H1 (cell line): Measurements from ENCODE around the gene PRSS3. TPM values are rescaled to one million over a fixed set of nuclear protein-coding genes. Genes with fewer than 3 reads are reported as not detected.
"Not testable (repeated sequence)": the region's sequence is repeated elsewhere in the genome, so short reads cannot be mapped to it uniquely, and the experiment has no call there.

Experiments
- CTCF ChIA-PET: fragments of 300-600 bp; sonication (Branson Sonifier 250); formaldehyde crosslinking; loops from one replicate; lab custom pipeline; 2021; ENCODE audit not compliant: partially characterized antibody; lab: Charles Lee
- POLR2A ChIA-PET: fragments of 300-600 bp; sonication (Branson Sonifier 250); formaldehyde crosslinking; loops from one replicate; lab custom pipeline; 2021; ENCODE audit warnings: inconsistent platforms; ENCODE audit not compliant: partially characterized antibody; lab: Charles Lee
- DNase-seq, 2 experiments: peaks; one replicate each; pipeline versions ENCODE4 v3.0.0 to v3.0.0-alpha.2; 2010 to 2022; ENCODE audit warnings: low spot score in 2 of 2, low read depth in 1 of 2, mixed read lengths in 1 of 2
- FAIRE-seq: peaks from 2 replicates; lab custom pipeline; 2011; peaks lifted over from hg19 to GRCh38; lab: Jason Lieb, UNC
- H2AFZ ChIP-seq: 2 replicates; pipeline ENCODE4 v1.8.1; 2012; ENCODE audit warnings: low read length, inconsistent platforms
- H2AK5ac ChIP-seq: 2 replicates; pipeline ENCODE4 v1.6.1; 2013; ENCODE audit warnings: low read depth, low read length
- H2BK120ac ChIP-seq: replicated peaks from 2 replicates; pipeline ENCODE3; 2013; ENCODE audit warnings: low read depth, low read length, inconsistent platforms
- H2BK12ac ChIP-seq: 2 replicates; pipeline ENCODE4 v1.6.1; 2013; ENCODE audit warnings: low read depth, low read length
- H2BK15ac ChIP-seq: 2 replicates; pipeline ENCODE4 v1.6.1; 2013; ENCODE audit warnings: low read length
- H2BK20ac ChIP-seq: 2 replicates; pipeline ENCODE4 v1.6.1; 2013; ENCODE audit warnings: low read length
- H2BK5ac ChIP-seq: 2 replicates; pipeline ENCODE4 v1.6.1; 2013; ENCODE audit warnings: low read depth, low read length
- H3K14ac ChIP-seq: 2 replicates; pipeline ENCODE4 v1.6.1; 2013; ENCODE audit warnings: inconsistent platforms; ENCODE audit not compliant: insufficient read length
- H3K18ac ChIP-seq: 2 replicates; pipeline ENCODE4 v1.6.1; 2013; ENCODE audit warnings: low read length; ENCODE audit errors: extremely low read depth
- H3K23ac ChIP-seq: 2 replicates; pipeline ENCODE4 v1.6.1; 2013; ENCODE audit warnings: inconsistent platforms; ENCODE audit not compliant: insufficient read length
- H3K23me2 ChIP-seq: 2 replicates; pipeline ENCODE4 v1.6.1; 2013; ENCODE audit warnings: low read depth, low read length
- H3K27ac ChIP-seq: 2 replicates; pipeline ENCODE4 v1.6.1; 2011; ENCODE audit warnings: low read depth, low read length, inconsistent platforms
- H3K27me3 ChIP-seq, 4 experiments: replicated peaks in 1 of 4; 1 replicate in 1 of 4; 2 replicates in 3 of 4; pipeline versions ENCODE4 v1.6.1 to v1.8.1; 2011 to 2013; ENCODE audit warnings: low read length in 3 of 4, mild to moderate bottlenecking in 3 of 4, inconsistent platforms in 2 of 4, mixed read lengths in 2 of 4, moderate library complexity in 1 of 4; ENCODE audit not compliant: control insufficient read depth in 3 of 4, insufficient read depth in 3 of 4; ENCODE audit errors: extremely low read depth in 1 of 4
- H3K36me3 ChIP-seq, 4 experiments: 2 replicates each; pipeline versions ENCODE4 v1.6.1 to v1.8.1; 2011 to 2013; ENCODE audit warnings: mild to moderate bottlenecking in 4 of 4, low read length in 3 of 4, moderate library complexity in 2 of 4, control low read depth in 1 of 4, inconsistent platforms in 1 of 4; ENCODE audit not compliant: insufficient read depth in 4 of 4, control insufficient read depth in 2 of 4
- H3K4ac ChIP-seq: replicated peaks from 2 replicates; pipeline ENCODE3; 2013; ENCODE audit warnings: low read length, low read depth, mixed read lengths, inconsistent platforms; ENCODE audit not compliant: insufficient read length
- H3K4me1 ChIP-seq, 4 experiments: replicated peaks in 1 of 4; 1 replicate in 1 of 4; 2 replicates in 3 of 4; pipeline versions ENCODE4 v1.6.1 to v1.8.1; 2011 to 2013; ENCODE audit warnings: low read length in 3 of 4, inconsistent platforms in 2 of 4, mixed read lengths in 1 of 4; ENCODE audit not compliant: insufficient read depth in 4 of 4, control insufficient read depth in 3 of 4
- H3K4me2 ChIP-seq, 2 experiments: 2 replicates each; pipeline versions ENCODE4 v1.6.1 to v1.8.1; 2011 to 2013; ENCODE audit warnings: low read depth in 2 of 2, low read length in 2 of 2, control low read depth in 1 of 2, inconsistent platforms in 1 of 2, mild to moderate bottlenecking in 1 of 2; ENCODE audit not compliant: insufficient read depth in 1 of 2
- H3K4me3 ChIP-seq, 4 experiments: fragments of 200-600, 300-600 bp in 1 of 4; sonication (generic), shearing (Covaris generic), sonication (Bioruptor Twin) in 1 of 4; 2 replicates each; pipeline versions ENCODE4 v1.5.1 to v1.8.1; 2011 to 2016; ENCODE audit warnings: low read length in 4 of 4, low read depth in 3 of 4, control low read depth in 2 of 4, inconsistent platforms in 2 of 4, mild to moderate bottlenecking in 2 of 4, mixed read lengths in 1 of 4, moderate library complexity in 1 of 4; ENCODE audit not compliant: insufficient read depth in 2 of 4; ENCODE audit errors: extremely low read depth in 1 of 4
- H3K56ac ChIP-seq: replicated peaks from 2 replicates; pipeline ENCODE3; 2013; ENCODE audit warnings: low read depth, mild to moderate bottlenecking, mixed read lengths, low read length, inconsistent platforms; ENCODE audit not compliant: insufficient read length
- H3K79me1 ChIP-seq: 2 replicates; pipeline ENCODE4 v1.6.1; 2013; ENCODE audit warnings: low read depth, low read length, control low read depth
- H3K79me2 ChIP-seq, 2 experiments: 2 replicates each; pipeline versions ENCODE4 v1.6.1 to v1.8.1; 2012 to 2013; ENCODE audit warnings: low read length in 2 of 2, mild to moderate bottlenecking in 2 of 2, inconsistent platforms in 1 of 2; ENCODE audit not compliant: insufficient read depth in 2 of 2, control insufficient read depth in 1 of 2
- H3K9ac ChIP-seq, 4 experiments: replicated peaks in 1 of 4; 1 replicate in 1 of 4; 2 replicates in 3 of 4; pipeline versions ENCODE4 v1.6.1 to v1.8.1; 2011 to 2013; ENCODE audit warnings: low read depth in 3 of 4, low read length in 3 of 4, control low read depth in 2 of 4, mild to moderate bottlenecking in 2 of 4, moderate library complexity in 2 of 4, inconsistent platforms in 1 of 4; ENCODE audit errors: extremely low read depth in 1 of 4
- H3K9me3 ChIP-seq, 2 experiments: 2 replicates each; pipeline versions ENCODE4 v1.6.1 to v1.8.1; 2012 to 2013; ENCODE audit warnings: mild to moderate bottlenecking in 2 of 2, moderate library complexity in 2 of 2, control low read depth in 1 of 2, inconsistent platforms in 1 of 2, low read depth in 1 of 2, low read length in 1 of 2, mixed read lengths in 1 of 2; ENCODE audit not compliant: insufficient read depth in 2 of 2
- H4K20me1 ChIP-seq, 2 experiments: replicated peaks in 1 of 2; 2 replicates each; pipeline versions ENCODE3 to v1.8.1; 2011 to 2013; ENCODE audit warnings: inconsistent platforms in 2 of 2, low read length in 2 of 2, mild to moderate bottlenecking in 1 of 2; ENCODE audit not compliant: insufficient read depth in 2 of 2, control insufficient read depth in 1 of 2
- H4K5ac ChIP-seq: 2 replicates; pipeline ENCODE4 v1.6.1; 2013; ENCODE audit warnings: low read length, low read depth, mixed read lengths, inconsistent platforms; ENCODE audit not compliant: insufficient read length
- H4K8ac ChIP-seq: 2 replicates; pipeline ENCODE4 v1.8.0; 2013; ENCODE audit warnings: mild to moderate bottlenecking, moderate library complexity, low read length, inconsistent platforms; ENCODE audit not compliant: insufficient read depth; ENCODE audit errors: extremely low read depth
- H4K91ac ChIP-seq: replicated peaks from 2 replicates; pipeline ENCODE3; 2013; ENCODE audit warnings: low read length, mixed read lengths, inconsistent platforms; ENCODE audit not compliant: insufficient read length
- CHD1 ChIP-seq: IDR thresholded peaks from 2 replicates; pipeline ENCODE4 v1.6.1; 2012; ENCODE audit warnings: low read depth, low read length, improper control_type of control experiment
- CHD2 ChIP-seq: IDR thresholded peaks from 2 replicates; pipeline ENCODE4 v1.6.1; 2012; ENCODE audit warnings: low read length, improper control_type of control experiment
- EGR1 ChIP-seq: IDR thresholded peaks from 2 replicates; pipeline ENCODE4 v1.6.1; 2011; ENCODE audit warnings: low read depth, low read length, borderline replicate concordance
- EP300 ChIP-seq, 2 experiments: IDR thresholded peaks; 1 replicate in 1 of 2; 2 replicates in 1 of 2; pipeline ENCODE4 v1.6.1; 2011 to 2012; ENCODE audit warnings: low read depth in 2 of 2, low read length in 2 of 2, mild to moderate bottlenecking in 2 of 2, borderline replicate concordance in 1 of 2, inconsistent platforms in 1 of 2, moderate library complexity in 1 of 2
- FOSL1 ChIP-seq: IDR thresholded peaks from 2 replicates; pipeline ENCODE4 v1.6.1; 2011; ENCODE audit warnings: mild to moderate bottlenecking, low read depth, low read length, moderate library complexity; ENCODE audit not compliant: insufficient read depth
- GABPA ChIP-seq: IDR thresholded peaks from 2 replicates; pipeline ENCODE4 v1.6.1; 2011; ENCODE audit warnings: mild to moderate bottlenecking, low read length, moderate library complexity, borderline replicate concordance; ENCODE audit not compliant: insufficient read depth
- KDM1A ChIP-seq: fragments of 200-600, 300-600 bp; sonication (generic); IDR thresholded peaks from 2 replicates; pipeline ENCODE4 v1.7.1; 2016; ENCODE audit warnings: mild to moderate bottlenecking, low read length, borderline replicate concordance
- RBBP5 ChIP-seq: IDR thresholded peaks from 2 replicates; pipeline ENCODE4 v1.7.1; 2012; ENCODE audit warnings: low read depth, mild to moderate bottlenecking, inconsistent platforms, low read length, moderate library complexity, borderline replicate concordance
- SIN3A ChIP-seq, 2 experiments: IDR thresholded peaks in 1 of 2; conservative IDR thresholded peaks in 1 of 2; 2 replicates each; pipeline ENCODE4 v1.6.1; 2011 to 2012; ENCODE audit warnings: low read length in 2 of 2, improper control_type of control experiment in 1 of 2, low read depth in 1 of 2, mild to moderate bottlenecking in 1 of 2
- WGBS, 2 experiments: shearing (Covaris generic) in 1 of 2; methylation state at CpG; one replicate each; pipeline versions ENCODE4 v1.1.6 to v1.1.7; 2013 to 2015; ENCODE audit warnings: low lambda C conversion rate in 2 of 2, mixed read lengths in 2 of 2, inconsistent platforms in 1 of 2, low coverage in 1 of 2, missing lambda C conversion rate in 1 of 2; ENCODE audit not compliant: insufficient replicate concordance in 2 of 2, insufficient coverage in 1 of 2, insufficient read length in 1 of 2; ENCODE audit errors: extremely low coverage in 1 of 2, missing lambda C conversion rate in 1 of 2; 5-methylcytosine and 5-hydroxymethylcytosine counted together
- polyA plus RNA-seq, 7 experiments: library from polyadenylated mRNA; depleted of rRNA in 3 of 7; stranded (reverse) in 5 of 7; unstranded in 2 of 7; fragments of >200 nt in 5 of 7; fragments of 200-250 nt in 2 of 7; gene quantifications; 1 replicate in 5 of 7; 2 replicates in 1 of 7; 4 replicates in 1 of 7; pipeline versions ENCODE4 v1.2.1 to v1.2.3, GENCODE V29; 2011 to 2013; ENCODE audit warnings: missing spikeins in 2 of 7, mixed read lengths in 2 of 7
- total RNA-seq: library from RNA; stranded (reverse); fragmentation: NEBNext Ultra II Directional; extraction: Animal tissue kit (Norgen Biotek cat#: 25700); gene quantifications from 2 replicates; pipeline ENCODE4 v1.2.1, GENCODE V29; 2021

Gene PRSS3
- total and polyA plus RNA-seq, 2 of the 8 experiments (the other 6 are each of a cell fraction or from before 2014, with no cell fraction given), result 0.12 TPM; not detected in 1

DNA sequence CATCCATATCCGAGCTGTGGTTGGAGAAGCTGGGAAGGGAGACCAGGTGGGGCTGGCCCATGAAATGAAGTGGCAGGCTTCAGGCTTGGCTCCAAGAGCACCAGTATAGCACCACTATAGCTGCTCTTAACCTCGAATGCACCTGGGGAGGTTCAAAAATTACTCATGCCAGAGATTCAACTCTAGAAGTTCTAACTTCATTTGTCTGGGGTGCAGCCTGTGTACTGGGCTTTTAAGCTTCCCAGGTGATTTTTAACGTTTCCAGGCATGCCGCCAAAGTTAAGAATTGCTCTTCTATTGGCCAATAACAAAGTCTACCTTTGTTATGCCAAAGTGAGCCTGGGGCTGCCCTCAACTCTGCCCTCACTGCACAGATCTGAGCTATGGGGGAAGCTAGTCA is 458 bp downstream of the PRSS3 start (continued):
- TF ChIP-seq CHD1, result no peak
- no peak for TF ChIP-seq FOSL1
- TF ChIP-seq KDM1A, result no peak
- TF ChIP-seq EP300 (IDR thresholded peaks at IDR 0.05; ENCODE audit: borderline replicate concordance in 1 of 2, low read depth in 2 of 2, low read length in 2 of 2), result no peak
- TF ChIP-seq EGR1, result no peak
- no peak for TF ChIP-seq GABPA
- no peak for TF ChIP-seq SIN3A (conservative IDR thresholded peaks at IDR 0.05 in 1 of 2, IDR thresholded peaks at IDR 0.05 in 1 of 2; ENCODE audit: low read depth in 1 of 2, low read length in 2 of 2)
- TF ChIP-seq RBBP5, result no peak
- no peak for TF ChIP-seq CHD2
- TF ChIP-seq, all 59 proteins: peak for 0

DNA sequence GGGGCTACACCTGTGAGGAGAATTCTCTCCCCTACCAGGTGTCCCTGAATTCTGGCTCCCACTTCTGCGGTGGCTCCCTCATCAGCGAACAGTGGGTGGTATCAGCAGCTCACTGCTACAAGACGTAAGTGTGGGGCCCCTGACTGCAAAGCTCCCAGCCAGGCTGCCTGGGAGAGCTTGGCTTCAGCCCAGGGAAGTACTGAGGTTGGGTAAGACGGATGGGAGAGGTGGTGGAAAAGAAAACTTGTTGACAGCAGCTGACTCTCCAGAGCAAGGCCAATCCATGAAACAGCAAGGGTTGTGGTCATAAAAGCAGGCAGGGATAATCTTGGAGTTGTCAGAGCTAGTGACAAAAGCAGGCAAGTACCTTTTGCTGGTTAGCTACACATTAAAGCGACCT is 1.3 kb downstream of the PRSS3 start:
- H4K91ac ChIP-seq, DNase-seq, H2BK20ac ChIP-seq, H3K79me1 ChIP-seq, H4K20me1 ChIP-seq, H2BK120ac ChIP-seq, H3K27ac ChIP-seq, H3K23me2 ChIP-seq, H3K79me2 ChIP-seq, H4K5ac ChIP-seq, H2AK5ac ChIP-seq, H3K4me1 ChIP-seq, H3K18ac ChIP-seq, H2BK12ac ChIP-seq, H2BK5ac ChIP-seq, H2AFZ ChIP-seq, H3K56ac ChIP-seq, H3K27me3 ChIP-seq, H3K14ac ChIP-seq, H3K4me2 ChIP-seq, H3K4me3 ChIP-seq, H3K4ac ChIP-seq, H3K23ac ChIP-seq, H3K36me3 ChIP-seq, H4K8ac ChIP-seq, H2BK15ac ChIP-seq, FAIRE-seq, H3K9me3 ChIP-seq, POLR2A ChIA-PET, H3K9ac ChIP-seq: not testable (repeated sequence)
- 78% methylated on average over 5 of the region's 5 CpGs; no CpG with 5 or more reads in 1 of the 2 experiments for WGBS, 2 experiments
- CTCF ChIA-PET, result interaction anchor here (1.0 to 3.6 kb wide), 4 partner anchors 9 to 78 kb away, joined by 3 to 20 read pairs (median 10); no protein-coding TSS in a partner anchor
